GM12875 (cell line): ENCODE data around the gene ZNF397.
A peak's percentile ranks its signal among the peaks of the same experiment; 100 is the strongest.

Experiments
- H3K4me3 ChIP-seq: one replicate; pipeline ENCODE4 v1.5.1; 2011; ENCODE audit warnings: low read depth, low read length, control low read depth
- CTCF ChIP-seq: IDR thresholded peaks from 2 replicates; pipeline ENCODE4 v1.5.1; 2011; ENCODE audit warnings: low read depth, mild to moderate bottlenecking, control low read depth, inconsistent platforms, low read length, moderate library complexity, borderline replicate concordance; ENCODE audit not compliant: insufficient read depth

ZNF397 gene

GRCh38 chr18:35291166-35291565 is 50.3 kb downstream of the ZNF397 start:
- peak overlapping the region; percentile 75 for H3K4me3 ChIP-seq
- TF ChIP-seq CTCF: no peak

- no peak overlapping the region for H3K4me3 ChIP-seq
- no peak for TF ChIP-seq CTCF
Observed at GRCh38 chr18:35296060-35296459, 55.2 kb downstream of the ZNF397 start.

- TF ChIP-seq CTCF: no peak
- no peak overlapping the region for H3K4me3 ChIP-seq
Observed at GRCh38 chr18:35303610-35304009, 62.8 kb downstream of the ZNF397 start.

GRCh38 chr18:35306588-35307250 is 65.9 kb downstream of the ZNF397 start:
- no peak overlapping the region for H3K4me3 ChIP-seq
- no peak for TF ChIP-seq CTCF
